Cerebellar nuclear complex (tissue), 1 donor: ENCODE measurements around the gene RFX3.
"Not testable (repeated sequence)": the region's sequence is repeated elsewhere in the genome, so short reads cannot be mapped to it uniquely, and the experiment has no call there.

ENCODE experiments used
- DNase-seq, 2 experiments: peaks; one replicate each; lab custom pipeline; 2025; lab: John Stamatoyannopoulos, UW

RFX3 gene

DNA sequence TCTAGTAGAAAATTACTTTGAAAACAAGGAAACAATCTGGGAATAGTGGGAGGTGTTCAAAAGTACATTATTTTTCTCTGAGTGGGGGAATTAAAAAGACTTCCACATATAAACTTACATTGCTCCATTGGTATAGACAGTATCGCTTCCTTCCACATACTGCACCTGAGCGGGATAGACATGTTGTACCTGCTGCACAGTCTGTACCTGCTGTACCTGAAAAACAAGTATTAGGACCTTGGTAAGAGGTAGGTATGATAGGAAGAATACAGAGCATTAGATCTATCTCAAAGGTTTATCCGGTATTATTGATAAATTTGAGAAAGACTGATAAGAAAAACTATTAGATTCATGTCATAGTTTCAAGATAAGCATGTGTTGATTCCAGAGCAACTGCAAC lies 179.3 kb downstream of the RFX3 start:
- DNase-seq, result no peak

GRCh38 chr9:3343671-3344070 lies 182.1 kb downstream of the RFX3 start:
- DNase-seq, result no peak

DNA sequence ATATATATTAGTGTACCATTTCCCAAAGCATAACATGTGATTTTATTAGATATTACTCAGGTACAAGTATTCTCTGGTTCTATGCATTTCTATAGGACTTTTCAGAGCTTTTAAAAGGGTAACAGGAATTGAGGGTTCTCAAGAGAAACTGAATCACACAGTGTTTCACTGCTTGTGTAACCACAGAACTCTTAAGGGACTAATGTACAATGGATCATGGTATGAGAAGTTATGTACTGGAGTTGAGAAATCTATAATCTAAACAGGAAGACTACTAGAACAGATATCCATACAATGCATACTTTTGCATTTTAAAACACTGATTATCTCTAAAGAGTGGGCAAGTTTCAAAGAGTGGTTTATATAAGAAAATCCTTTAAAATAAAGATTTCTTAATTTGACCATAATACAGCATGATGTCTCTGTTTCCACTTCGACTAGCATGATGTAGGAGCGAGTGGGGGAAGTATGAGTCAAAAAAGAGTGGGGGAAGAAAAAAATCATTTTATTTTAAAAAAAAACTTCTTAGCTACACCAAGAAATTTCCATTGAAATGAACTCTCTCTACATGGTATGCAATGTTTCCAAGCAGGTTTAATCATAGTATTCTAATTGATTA lies 183.5 kb downstream of the RFX3 start:
- DNase-seq, result no peak

- no peak for DNase-seq
Measured at GRCh38 chr9:3337515-3338225, 188.1 kb downstream of the RFX3 start.

DNA sequence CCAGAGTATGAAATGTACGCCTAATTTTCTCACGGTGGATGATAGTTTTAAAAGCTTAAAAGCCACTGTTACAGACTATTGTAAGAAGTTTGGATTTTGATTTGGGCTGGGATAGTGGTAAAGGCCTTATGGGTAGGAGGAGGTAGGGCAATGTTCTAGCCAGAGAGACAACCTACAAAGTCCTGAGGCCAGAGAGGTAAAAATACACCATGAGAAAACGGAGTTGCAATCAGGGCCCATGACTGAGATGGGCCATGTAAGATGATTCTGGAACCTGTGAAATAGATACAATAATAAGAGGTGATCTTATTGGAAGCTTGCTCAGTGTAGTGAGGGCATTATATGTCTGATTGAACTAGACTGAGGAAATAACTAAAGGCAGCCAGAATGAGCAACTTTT lies 188.8 kb downstream of the RFX3 start:
- no peak for DNase-seq

DNA sequence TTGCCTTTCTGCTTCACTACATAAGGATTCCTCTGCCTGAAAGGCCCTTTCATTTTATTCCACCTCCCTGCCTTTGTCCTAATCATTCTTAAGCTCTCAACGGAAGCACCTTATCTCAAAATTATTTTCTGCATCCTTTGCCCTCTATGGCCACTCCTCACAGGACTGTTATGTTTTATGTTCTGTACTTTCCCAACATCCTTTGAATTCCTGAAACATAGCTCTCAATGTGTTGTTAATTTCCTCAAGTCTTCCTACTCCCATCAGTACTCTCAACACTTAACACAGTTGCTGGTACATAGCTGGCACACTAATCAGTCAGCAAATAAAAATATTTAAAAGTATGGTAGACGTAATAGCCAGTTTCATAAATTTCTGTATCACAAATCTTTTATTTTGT lies 193.0 kb downstream of the RFX3 start:
- DNase-seq, result no peak

DNA sequence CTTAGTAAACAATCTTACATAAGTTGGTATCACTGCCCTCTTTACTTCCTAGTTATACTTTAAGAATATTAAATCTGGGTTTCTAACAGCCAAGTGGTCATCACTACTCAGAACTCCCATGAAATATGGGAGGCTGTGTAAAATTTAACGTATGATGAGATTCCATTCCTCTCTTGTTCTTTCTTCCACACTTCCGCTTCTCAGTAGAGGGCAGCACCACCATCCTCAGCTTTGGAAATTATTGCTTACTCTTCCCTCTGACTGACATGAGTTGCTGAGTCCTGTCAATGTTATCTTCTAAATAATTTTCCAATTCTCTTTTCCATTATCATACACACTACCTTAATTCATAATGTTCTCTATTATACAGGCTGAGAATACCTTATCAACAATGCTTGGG lies 194.0 kb downstream of the RFX3 start:
- no peak for DNase-seq

DNA sequence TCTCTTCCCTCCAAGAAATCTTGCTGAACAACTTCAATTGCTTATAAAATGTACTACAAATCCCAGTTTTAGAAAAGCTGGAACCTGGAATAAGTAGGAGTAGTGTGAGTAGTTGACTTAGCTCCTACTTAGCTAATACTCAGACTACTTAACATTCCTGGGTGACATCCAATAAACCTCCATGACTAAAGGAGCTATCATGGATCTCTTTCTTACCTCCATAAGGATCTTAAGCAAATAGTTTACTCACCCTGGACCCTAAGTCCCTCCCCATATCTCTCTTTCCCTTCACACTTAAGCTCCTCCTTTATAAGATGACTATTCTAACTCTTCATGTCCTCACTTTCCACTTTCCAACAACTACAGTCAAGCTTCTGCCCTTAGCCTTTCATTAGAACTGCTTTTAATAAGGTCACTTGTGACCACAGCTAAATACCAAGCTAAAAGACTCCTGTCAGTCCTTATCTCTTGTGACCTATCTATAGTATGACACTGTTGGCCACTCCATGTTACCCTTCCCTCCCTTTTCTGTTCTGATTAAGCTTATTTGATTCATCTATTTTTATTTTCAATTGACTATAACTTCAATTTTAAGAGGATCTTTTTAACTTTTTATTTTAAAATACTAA lies 194.9 kb downstream of the RFX3 start:
- no peak for DNase-seq

GRCh38 chr9:3329361-3329760 lies 196.4 kb downstream of the RFX3 start:
- DNase-seq, result no peak

GRCh38 chr9:3323714-3324113 lies 202.1 kb downstream of the RFX3 start:
- no peak for DNase-seq

DNA sequence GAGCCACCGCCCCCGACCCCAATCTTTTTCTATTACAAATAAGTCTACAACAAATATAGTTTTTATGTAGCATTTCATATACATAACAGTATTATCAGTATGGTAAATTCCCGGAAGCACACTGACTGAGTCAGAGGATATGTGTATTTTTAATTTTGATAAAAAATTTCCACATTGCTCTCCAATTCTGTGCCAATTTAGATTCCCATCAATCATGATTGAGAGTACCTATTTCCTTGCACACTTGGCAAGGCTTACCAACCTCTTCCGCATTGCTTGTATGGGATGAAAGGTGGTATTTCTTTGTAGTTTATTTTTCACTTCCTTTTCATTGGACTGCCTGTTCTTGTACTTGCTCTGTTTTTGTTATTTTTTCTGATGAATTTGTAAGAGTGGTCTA lies 204.6 kb downstream of the RFX3 start:
- no peak for DNase-seq

DNA sequence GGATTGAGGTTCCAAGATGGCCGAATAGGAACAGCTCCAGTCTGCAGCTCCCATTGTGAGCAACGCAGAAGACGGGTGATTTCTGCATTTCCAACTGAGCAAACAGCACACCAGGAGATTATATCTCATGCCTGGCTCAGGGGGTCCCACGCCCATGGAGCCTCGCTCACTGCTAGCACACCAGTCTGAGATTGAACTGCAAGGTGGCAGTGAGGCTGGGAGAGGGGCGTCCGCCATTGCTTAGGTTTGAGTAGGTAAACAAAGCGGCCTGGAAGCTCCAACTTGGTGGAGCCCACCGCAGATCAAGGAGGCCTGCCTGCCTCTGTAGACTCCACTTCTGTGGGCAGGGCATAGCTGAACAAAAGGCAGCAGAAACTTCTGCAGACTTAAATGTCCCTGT lies 213.2 kb downstream of the RFX3 start:
- not testable (repeated sequence) for DNase-seq

- DNase-seq, result no peak
Measured at GRCh38 chr9:3308609-3309008, 217.2 kb downstream of the RFX3 start.

DNA sequence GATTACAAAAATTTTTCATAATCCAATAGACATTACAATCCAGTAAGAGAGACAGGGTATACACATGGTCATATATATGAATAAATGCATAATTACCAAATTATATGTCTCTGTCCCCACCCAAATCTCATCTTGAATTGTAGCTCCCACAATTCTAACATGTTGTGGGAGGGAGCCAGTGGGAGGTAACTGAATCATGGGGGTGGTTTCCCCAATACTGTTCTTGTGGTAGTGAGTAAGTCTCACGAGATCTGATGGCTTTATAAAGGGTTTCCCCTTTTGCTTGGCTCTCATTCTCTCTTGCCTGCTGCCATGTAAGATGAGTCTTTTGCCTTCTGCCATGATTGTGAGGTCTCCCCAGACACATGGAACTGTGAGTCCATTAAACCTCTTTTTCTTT lies 221.4 kb downstream of the RFX3 start:
- not testable (repeated sequence) for DNase-seq

DNA sequence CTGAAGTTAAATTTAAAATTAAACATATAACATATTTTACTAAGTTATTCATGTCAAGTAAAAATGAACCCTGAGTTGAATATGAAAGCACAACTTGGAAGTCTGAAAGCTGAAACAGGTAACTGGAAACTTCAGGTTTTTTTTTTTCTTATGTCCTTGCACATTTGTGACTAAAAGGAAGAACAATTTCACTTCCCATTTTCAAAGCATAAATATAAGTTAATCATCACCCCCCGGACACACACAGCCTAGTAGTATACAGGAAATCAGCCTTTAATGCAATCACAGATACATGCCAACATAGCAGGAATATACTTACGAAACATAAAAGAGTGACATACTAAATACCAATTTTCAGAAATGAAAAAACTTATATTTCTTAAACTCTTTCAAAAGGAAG lies 225.9 kb downstream of the RFX3 start:
- no peak for DNase-seq

DNA sequence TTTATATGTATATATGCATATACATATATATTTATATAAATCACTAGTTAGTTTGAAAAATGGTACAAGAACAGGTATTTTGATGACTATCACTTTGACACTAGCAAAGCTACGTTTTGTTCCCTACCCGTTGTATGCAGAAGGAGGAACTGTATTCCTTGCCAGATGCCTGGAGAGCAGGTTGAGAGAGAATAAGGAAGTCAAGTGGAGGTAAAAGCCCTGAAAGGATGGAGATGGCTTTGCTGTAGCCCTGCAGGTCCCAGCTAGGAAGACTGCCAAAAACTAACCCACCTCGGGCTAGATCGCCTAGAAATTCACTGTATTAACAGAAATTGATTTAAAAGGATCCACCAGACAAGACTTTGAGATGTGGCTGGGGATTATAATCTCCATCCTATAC lies 229.3 kb downstream of the RFX3 start:
- DNase-seq, result no peak

DNA sequence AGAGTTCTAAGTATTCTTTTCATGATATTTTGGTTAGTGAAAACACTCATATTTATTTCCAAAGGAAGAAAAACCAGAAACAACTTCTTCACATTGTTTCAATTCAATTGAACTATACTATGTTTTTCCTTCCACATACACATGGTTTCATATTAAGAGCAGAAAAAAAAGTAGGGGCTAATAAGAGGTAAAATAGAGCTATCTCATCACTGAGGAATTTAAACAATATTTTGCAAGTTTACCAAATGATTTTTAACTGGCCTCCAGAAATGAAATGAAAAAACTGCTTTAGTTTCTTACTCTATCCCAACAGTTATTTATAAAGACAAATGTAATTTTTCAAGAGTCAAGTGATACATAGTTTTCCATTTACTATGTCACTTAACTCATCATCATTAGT lies 233.5 kb downstream of the RFX3 start:
- DNase-seq, result no peak

- DNase-seq, result no peak
Measured at GRCh38 chr9:3290231-3290840, 235.5 kb downstream of the RFX3 start.

DNA sequence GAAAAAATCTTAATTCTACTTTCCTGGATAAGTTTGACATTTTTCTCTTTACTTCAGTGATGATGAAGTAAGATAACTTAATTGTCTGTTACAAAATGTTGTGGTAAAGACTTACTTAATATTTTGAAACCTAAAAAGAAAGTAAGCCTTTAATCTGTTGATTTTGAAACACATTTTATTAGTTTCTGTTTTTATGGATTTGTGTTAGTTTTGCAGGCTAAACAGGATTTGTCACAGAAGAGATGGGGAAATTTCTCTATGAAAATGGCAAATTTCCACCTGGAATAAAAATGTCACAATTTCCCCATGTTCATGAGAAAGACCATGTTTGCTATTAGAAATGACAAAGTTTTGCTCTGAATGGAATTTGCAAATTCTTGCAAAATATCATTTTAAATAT lies 237.1 kb downstream of the RFX3 start:
- DNase-seq, result no peak

GRCh38 chr9:3285365-3286161 lies 240.2 kb downstream of the RFX3 start:
- no peak for DNase-seq

DNA sequence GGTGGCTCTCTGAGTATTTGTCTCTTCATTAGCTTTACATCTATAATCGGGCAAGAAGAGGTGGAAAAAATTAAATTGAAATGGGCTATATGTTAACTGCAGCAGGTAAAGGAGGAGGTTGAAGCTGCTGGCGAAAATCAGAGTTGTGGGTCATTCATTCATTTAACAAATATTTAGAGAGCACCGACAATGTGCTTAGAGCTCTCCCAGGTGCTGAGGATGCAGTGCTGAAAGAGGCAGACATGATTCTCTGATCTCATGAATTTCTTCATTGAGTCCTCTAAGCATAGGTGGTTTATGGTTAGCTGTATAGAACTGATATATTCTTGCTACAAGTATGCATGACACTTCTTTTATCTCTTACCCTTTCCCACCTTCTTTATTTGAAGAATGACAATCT lies 243.4 kb downstream of the RFX3 start:
- no peak for DNase-seq

GRCh38 chr9:3281399-3281798 lies 244.4 kb downstream of the RFX3 start:
- DNase-seq, result no peak
